ENCODE measurements around the gene CD8B. TPM values are rescaled to one million over a fixed set of nuclear protein-coding genes. Genes with fewer than 3 reads are reported as not detected.

Gene CD8B
- total and polyA plus RNA-seq, 3 experiments from 2014 or later, result 259 to 908 (median 273) TPM

DNA sequence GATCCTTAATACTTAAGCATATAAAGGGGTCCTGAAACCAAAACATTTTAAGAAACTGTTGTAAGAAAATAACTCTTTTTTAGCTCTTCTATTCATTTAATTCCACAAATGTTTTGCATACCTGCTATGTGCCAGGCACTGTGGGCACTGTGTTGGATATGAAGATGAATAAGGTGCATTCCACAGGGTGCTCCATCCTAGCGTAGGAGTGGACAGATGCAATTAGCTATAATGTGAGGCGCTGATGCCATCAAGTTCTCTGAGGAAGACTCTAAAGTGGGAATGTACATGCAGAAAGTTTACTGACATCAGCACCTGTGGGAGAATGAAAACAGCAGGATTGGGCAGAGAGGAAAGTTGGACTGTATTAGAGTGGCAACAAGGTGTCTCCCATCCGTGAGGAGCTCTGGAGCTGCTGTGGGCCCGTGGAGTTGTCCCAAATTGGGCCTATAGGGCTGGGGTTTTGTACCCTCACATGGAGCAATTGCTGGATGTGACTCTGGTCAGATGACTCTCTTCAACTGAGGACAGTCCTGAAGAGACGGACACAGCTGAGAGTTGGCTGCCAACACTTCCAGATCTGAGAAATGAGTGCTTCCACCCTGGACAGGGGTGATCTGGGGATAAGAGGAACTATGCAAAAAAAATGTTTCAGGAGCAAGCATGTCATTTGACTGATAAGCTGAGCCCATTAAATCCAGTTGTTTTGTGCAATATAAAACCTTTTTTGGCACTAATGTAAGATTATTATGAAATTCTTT lies 93.3 kb downstream of the CD8B start:
- Mint-ChIP-seq H3K9me3 (no peaks in the 10 kb centered on the region), H3K4me3 (no peak overlapping the region), H3K4me1 (peaks cover 16 to 31% (median 27%) of the 10 kb centered on the region in 3 donors), H3K27ac (peak overlapping the region in 1 of 8 donors; percentile 19), H3K27me3 (no peaks in the 10 kb centered on the region), H3K36me3 (peaks cover 10 to 78% (median 18%) of the 10 kb centered on the region in 3 donors)
- Histone ChIP-seq H3K27ac (ENCODE audit: low read depth, low read length) (no peak overlapping the region), H3K27me3 (ENCODE audit: insufficient read depth, low read length, poor library complexity, severe bottlenecking) (no peaks in the 10 kb centered on the region), H3K4me3 (ENCODE audit: low read length) (no peak overlapping the region), H3K9me3 (ENCODE audit: low read length) (no peaks in the 10 kb centered on the region), H3K4me1 (ENCODE audit: insufficient read depth, low read length) (peaks cover 5% of the 10 kb centered on the region), H3K36me3 (ENCODE audit: insufficient read depth, low read length) (peaks cover 19% of the 10 kb centered on the region)
- DNase-seq, result no peak
- CTCF ChIA-PET, result interaction anchor here (1.1 to 12.0 kb wide), 4 partner anchors 17 to 39 kb away, joined by 3 to 128 read pairs (median 4); no protein-coding TSS in a partner anchor
- POLR2A ChIA-PET, result interaction anchor here (0.6 to 2.8 kb wide), 3 partner anchors 17 to 36 kb away, joined by 3 to 8 read pairs (median 4); partner anchors contain the start of gene CD8A

Other genes with a start within 250 kb of the CD8B start
- gene RNF103, start 238.0 kb downstream of the CD8B start, total RNA-seq, result 10 to 100 TPM; 14.6 TPM
- gene RNF103, start 238.0 kb downstream of the CD8B start, polyA plus RNA-seq, result 4.8 TPM
- 10 to 100 TPM; 57.7 to 63.5 TPM for gene RMND5A, start 141.6 kb downstream of the CD8B start, total RNA-seq
- 20.7 TPM for gene RMND5A, start 141.6 kb downstream of the CD8B start, polyA plus RNA-seq
- gene CD8A, start 71.0 kb downstream of the CD8B start, total RNA-seq, result 100 to 1,000 TPM; 359 to 363 TPM
- gene CD8A, start 71.0 kb downstream of the CD8B start, polyA plus RNA-seq, result 924 TPM
- 1 to 10 TPM in 1 of 2 experiments, under 1 TPM in 1; 0.92 to 2.2 TPM for gene RGPD1, start 80.2 kb upstream of the CD8B start, total RNA-seq
- 2.1 TPM for gene RGPD1, start 80.2 kb upstream of the CD8B start, polyA plus RNA-seq
- gene PLGLB1, start 160.0 kb upstream of the CD8B start, total RNA-seq, result 1 to 10 TPM; 3.2 to 4.4 TPM
- 1.9 TPM for gene PLGLB1, start 160.0 kb upstream of the CD8B start, polyA plus RNA-seq